ENCODE results near the gene HOXD1.

The HOXD1 gene

DNA sequence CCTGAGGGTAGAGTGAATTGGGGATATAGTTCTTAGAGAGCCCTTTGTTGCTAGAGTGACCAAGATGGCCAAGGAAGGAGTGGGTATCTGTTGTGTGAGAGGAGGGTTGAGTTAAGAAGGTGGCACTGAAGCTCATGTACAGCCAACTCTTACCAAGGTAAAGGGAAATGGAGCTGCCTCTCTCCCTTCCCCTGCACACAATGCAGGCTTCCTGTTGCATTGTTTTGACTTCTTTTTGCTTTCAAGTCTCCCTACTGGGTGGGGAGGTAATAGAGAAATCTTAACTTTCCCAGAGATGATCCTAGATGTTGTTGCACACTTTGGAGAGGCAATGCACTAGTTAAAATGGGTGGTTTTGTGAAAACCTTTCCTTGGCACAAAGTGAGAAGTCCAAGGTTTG lies 23.8 kb downstream of the HOXD1 start:
- Histone ChIP-seq H2AK5ac (ENCODE audit: low read depth, low read length) (no peak overlapping the region), H2BK120ac (ENCODE audit: low read depth, low read length) (no peak overlapping the region), H3K14ac (ENCODE audit: low read length) (no peak overlapping the region), H3K9me3 (replicated peaks in 1 of 2; ENCODE audit: control insufficient read depth in 2 of 2, insufficient read depth in 1 of 2, low read depth in 1 of 2, low read length in 2 of 2) (no peaks in the 10 kb centered on the region), H4K8ac (ENCODE audit: low read depth, low read length) (no peak overlapping the region), H2AFZ (ENCODE audit: low read length) (no peak overlapping the region), H2BK15ac (ENCODE audit: low read length) (no peak overlapping the region), H3K79me1 (ENCODE audit: low read depth, low read length) (no peaks in the 10 kb centered on the region), H3K4me1 (ENCODE audit: control insufficient read depth in 2 of 2, insufficient read depth in 1 of 2, low read depth in 1 of 2, low read length in 2 of 2) (no peaks in the 10 kb centered on the region), H3K27ac (replicated peaks; ENCODE audit: low read length) (no peak overlapping the region), H3K4me2 (ENCODE audit: insufficient read depth, low read length, poor library complexity, severe bottlenecking) (no peak overlapping the region), H3K4me3 (ENCODE audit: low read length in 2 of 2) (no peak overlapping the region), H2BK12ac (ENCODE audit: low read length) (no peak overlapping the region), H3K27me3 (ENCODE audit: control insufficient read depth in 3 of 3, insufficient read depth in 3 of 3, low read depth in 1 of 3, low read length in 3 of 3) (peaks cover 0 to 24% (median 0%) of the 10 kb centered on the region in 3 experiments), H3K36me3 (replicated peaks in 1 of 2; ENCODE audit: control insufficient read depth in 2 of 2, insufficient read depth in 2 of 2, low read length in 2 of 2) (no peaks in the 10 kb centered on the region), H3K9ac (ENCODE audit: low read depth, low read length, poor library complexity) (no peak overlapping the region), H4K91ac (ENCODE audit: low read depth, low read length, poor library complexity) (no peak overlapping the region), H3K4ac (ENCODE audit: low read length) (no peak overlapping the region), H3K23ac (ENCODE audit: low read depth, low read length, poor library complexity) (no peak overlapping the region), H2BK5ac (ENCODE audit: low read length) (no peak overlapping the region), H3K18ac (ENCODE audit: low read length) (no peak overlapping the region)
- no peak for DNase-seq (ENCODE audit: low spot score)

DNA sequence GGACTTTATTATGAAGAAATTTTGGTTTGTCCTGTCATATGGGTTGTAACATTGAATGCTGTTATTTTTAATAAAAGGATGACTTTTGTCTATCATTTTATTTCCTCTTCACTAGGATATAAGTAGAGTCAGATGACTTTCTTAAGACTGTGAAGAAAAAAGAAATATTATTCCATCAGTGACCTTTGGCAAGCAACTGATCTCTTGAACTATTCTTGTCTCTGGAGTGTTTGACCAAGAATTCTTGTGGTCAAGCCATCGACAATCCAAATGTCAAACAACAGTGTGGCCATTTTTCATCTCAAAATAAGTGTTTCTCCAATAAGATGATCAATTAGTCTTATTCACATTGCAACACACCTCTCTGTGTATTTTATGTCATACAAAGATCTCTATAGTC lies 24.9 kb downstream of the HOXD1 start:
- WGBS, 2 donors (ENCODE audit: extremely low coverage in 2 of 2, insufficient read length in 2 of 2, insufficient replicate concordance in 1 of 2), result no CpG with 5 or more reads among the region's 1 CpG
- Histone ChIP-seq H4K91ac (ENCODE audit: low read depth, low read length, poor library complexity) (no peak overlapping the region), H3K4me3 (ENCODE audit: low read length in 2 of 2) (no peak overlapping the region), H2BK5ac (ENCODE audit: low read length) (no peak overlapping the region), H3K4me2 (ENCODE audit: insufficient read depth, low read length, poor library complexity, severe bottlenecking) (no peak overlapping the region), H3K9me3 (replicated peaks in 1 of 2; ENCODE audit: control insufficient read depth in 2 of 2, insufficient read depth in 1 of 2, low read depth in 1 of 2, low read length in 2 of 2) (no peaks in the 10 kb centered on the region), H2BK15ac (ENCODE audit: low read length) (no peak overlapping the region), H3K36me3 (replicated peaks in 1 of 2; ENCODE audit: control insufficient read depth in 2 of 2, insufficient read depth in 2 of 2, low read length in 2 of 2) (no peaks in the 10 kb centered on the region), H3K27ac (replicated peaks; ENCODE audit: low read length) (no peak overlapping the region), H3K4ac (ENCODE audit: low read length) (no peak overlapping the region), H3K9ac (ENCODE audit: low read depth, low read length, poor library complexity) (no peak overlapping the region), H2AFZ (ENCODE audit: low read length) (no peak overlapping the region), H2AK5ac (ENCODE audit: low read depth, low read length) (no peak overlapping the region), H3K23ac (ENCODE audit: low read depth, low read length, poor library complexity) (no peak overlapping the region), H3K79me1 (ENCODE audit: low read depth, low read length) (no peaks in the 10 kb centered on the region), H3K14ac (ENCODE audit: low read length) (no peak overlapping the region), H3K18ac (ENCODE audit: low read length) (no peak overlapping the region), H3K27me3 (ENCODE audit: control insufficient read depth in 3 of 3, insufficient read depth in 3 of 3, low read depth in 1 of 3, low read length in 3 of 3) (peaks cover 0 to 24% (median 0%) of the 10 kb centered on the region in 3 experiments), H2BK120ac (ENCODE audit: low read depth, low read length) (no peak overlapping the region), H3K4me1 (ENCODE audit: control insufficient read depth in 2 of 2, insufficient read depth in 1 of 2, low read depth in 1 of 2, low read length in 2 of 2) (no peaks in the 10 kb centered on the region), H2BK12ac (ENCODE audit: low read length) (no peak overlapping the region), H4K8ac (ENCODE audit: low read depth, low read length) (no peak overlapping the region)
- DNase-seq (ENCODE audit: low spot score), result no peak

- Histone ChIP-seq H3K23ac (ENCODE audit: low read depth, low read length, poor library complexity) (no peak overlapping the region), H3K27me3 (ENCODE audit: control insufficient read depth in 3 of 3, insufficient read depth in 3 of 3, low read depth in 1 of 3, low read length in 3 of 3) (peaks cover 0 to 18% (median 0%) of the 10 kb centered on the region in 3 experiments), H2BK12ac (ENCODE audit: low read length) (no peak overlapping the region), H2BK5ac (ENCODE audit: low read length) (no peak overlapping the region), H3K9ac (ENCODE audit: low read depth, low read length, poor library complexity) (no peak overlapping the region), H3K4me2 (ENCODE audit: insufficient read depth, low read length, poor library complexity, severe bottlenecking) (no peak overlapping the region), H3K4me3 (ENCODE audit: low read length in 2 of 2) (no peak overlapping the region), H4K91ac (ENCODE audit: low read depth, low read length, poor library complexity) (no peak overlapping the region), H2BK15ac (ENCODE audit: low read length) (no peak overlapping the region), H4K8ac (ENCODE audit: low read depth, low read length) (no peak overlapping the region), H3K4ac (ENCODE audit: low read length) (no peak overlapping the region), H3K14ac (ENCODE audit: low read length) (no peak overlapping the region), H3K18ac (ENCODE audit: low read length) (no peak overlapping the region), H3K27ac (replicated peaks; ENCODE audit: low read length) (no peak overlapping the region), H3K79me1 (ENCODE audit: low read depth, low read length) (no peaks in the 10 kb centered on the region), H3K36me3 (replicated peaks in 1 of 2; ENCODE audit: control insufficient read depth in 2 of 2, insufficient read depth in 2 of 2, low read length in 2 of 2) (no peaks in the 10 kb centered on the region), H2AK5ac (ENCODE audit: low read depth, low read length) (no peak overlapping the region), H3K4me1 (ENCODE audit: control insufficient read depth in 2 of 2, insufficient read depth in 1 of 2, low read depth in 1 of 2, low read length in 2 of 2) (no peaks in the 10 kb centered on the region), H2BK120ac (ENCODE audit: low read depth, low read length) (no peak overlapping the region), H3K9me3 (replicated peaks in 1 of 2; ENCODE audit: control insufficient read depth in 2 of 2, insufficient read depth in 1 of 2, low read depth in 1 of 2, low read length in 2 of 2) (no peaks in the 10 kb centered on the region), H2AFZ (ENCODE audit: low read length) (no peak overlapping the region)
- no CpG with 5 or more reads among the region's 2 CpGs for WGBS, 2 donors (ENCODE audit: extremely low coverage in 2 of 2, insufficient read length in 2 of 2, insufficient replicate concordance in 1 of 2)
- no peak for DNase-seq (ENCODE audit: low spot score)
Observed at GRCh38 chr2:176227874-176228273, 39.4 kb downstream of the HOXD1 start.

DNA sequence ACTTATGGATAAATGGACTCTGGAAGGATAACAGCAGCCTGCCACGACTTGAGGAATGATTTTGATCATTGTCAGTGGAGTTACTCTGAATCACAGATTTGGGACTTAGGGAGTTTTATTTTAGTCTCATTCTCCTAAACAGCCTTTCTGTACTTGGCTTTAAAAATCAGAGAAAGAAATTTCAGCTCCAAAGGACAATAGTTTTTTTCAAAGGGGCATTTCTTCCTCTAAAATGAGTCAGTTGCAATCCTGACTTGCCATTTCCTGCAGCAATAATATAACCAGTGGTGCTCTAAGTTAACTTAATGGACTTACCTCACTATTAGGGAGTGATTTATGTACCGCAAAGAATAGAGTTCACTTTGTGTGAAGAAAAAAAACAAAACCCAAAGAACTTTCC lies 45.7 kb downstream of the HOXD1 start:
- H4K91ac ChIP-seq (ENCODE audit: low read depth, low read length, poor library complexity), result no peak overlapping the region
- H2BK5ac ChIP-seq (ENCODE audit: low read length), result no peak overlapping the region
- H3K18ac ChIP-seq (ENCODE audit: low read length), result no peak overlapping the region
- H3K9me3 ChIP-seq (replicated peaks in 1 of 2; ENCODE audit: control insufficient read depth in 2 of 2, insufficient read depth in 1 of 2, low read depth in 1 of 2, low read length in 2 of 2), result no peaks in the 10 kb centered on the region
- no peak overlapping the region for H3K27ac ChIP-seq (replicated peaks; ENCODE audit: low read length)
- no peaks in the 10 kb centered on the region for H3K27me3 ChIP-seq (ENCODE audit: control insufficient read depth in 3 of 3, insufficient read depth in 3 of 3, low read depth in 1 of 3, low read length in 3 of 3)
- no peak overlapping the region for H3K23ac ChIP-seq (ENCODE audit: low read depth, low read length, poor library complexity)
- no peaks in the 10 kb centered on the region for H3K79me1 ChIP-seq (ENCODE audit: low read depth, low read length)
- H3K36me3 ChIP-seq (replicated peaks in 1 of 2; ENCODE audit: control insufficient read depth in 2 of 2, insufficient read depth in 2 of 2, low read length in 2 of 2), result no peaks in the 10 kb centered on the region
- H2BK15ac ChIP-seq (ENCODE audit: low read length), result no peak overlapping the region
- H3K4ac ChIP-seq (ENCODE audit: low read length), result no peak overlapping the region
- H4K8ac ChIP-seq (ENCODE audit: low read depth, low read length), result no peak overlapping the region
- no peaks in the 10 kb centered on the region for H3K4me1 ChIP-seq (ENCODE audit: control insufficient read depth in 2 of 2, insufficient read depth in 1 of 2, low read depth in 1 of 2, low read length in 2 of 2)
- H2AK5ac ChIP-seq (ENCODE audit: low read depth, low read length), result no peak overlapping the region
- WGBS, 2 donors (ENCODE audit: extremely low coverage in 2 of 2, insufficient read length in 2 of 2, insufficient replicate concordance in 1 of 2), result no CpG with 5 or more reads among the region's 2 CpGs
- H3K4me2 ChIP-seq (ENCODE audit: insufficient read depth, low read length, poor library complexity, severe bottlenecking), result no peak overlapping the region
- no peak overlapping the region for H3K14ac ChIP-seq (ENCODE audit: low read length)
- no peak overlapping the region for H2AFZ ChIP-seq (ENCODE audit: low read length)
- no peak overlapping the region for H2BK12ac ChIP-seq (ENCODE audit: low read length)
- no peak overlapping the region for H3K4me3 ChIP-seq (ENCODE audit: low read length in 2 of 2)
- H3K9ac ChIP-seq (ENCODE audit: low read depth, low read length, poor library complexity), result no peak overlapping the region
- no peak for DNase-seq (ENCODE audit: low spot score)
- no peak overlapping the region for H2BK120ac ChIP-seq (ENCODE audit: low read depth, low read length)
